SK-N-MC (cell line): ENCODE measurements around the gene TOX4.

Experiments used
- DNase-seq: peaks from one replicate; pipeline ENCODE4 v3.0.0-alpha.2; 2011; ENCODE audit warnings: low read depth, low spot score
- H3K27ac ChIP-seq: fragments of 200-600 bp; sonication (generic); 2 replicates; pipeline ENCODE4 v1.5.1; 2016; ENCODE audit warnings: mixed run types
- H3K36me3 ChIP-seq: fragments of 200-600 bp; sonication (generic); 2 replicates; pipeline ENCODE4 v1.6.1; 2017; ENCODE audit warnings: antibody characterized with exemption, low read length, mixed read lengths; ENCODE audit not compliant: insufficient read depth
- H3K4me3 ChIP-seq: fragments of 200-600 bp; sonication (generic); 2 replicates; pipeline ENCODE4 v1.5.1; 2016
- H3K9ac ChIP-seq: fragments of 200-600 bp; sonication (generic); 2 replicates; pipeline ENCODE4 v1.8.0; 2017; ENCODE audit warnings: mixed run types, mixed read lengths; ENCODE audit not compliant: insufficient read length
- H3K9me3 ChIP-seq: fragments of 200-600 bp; sonication (generic); 2 replicates; pipeline ENCODE4 v1.6.1; 2017; ENCODE audit warnings: low read depth, mild to moderate bottlenecking, antibody characterized with exemption, low read length, moderate library complexity, mixed read lengths
- EZH2 ChIP-seq: fragments of 200-600 bp; sonication (generic); IDR thresholded peaks from one replicate; pipeline ENCODE4 v1.6.1; 2017; ENCODE audit warnings: antibody characterized with exemption
- FOXP2 ChIP-seq: optimal IDR thresholded peaks from 2 replicates; pipeline ENCODE3; 2011; ENCODE audit warnings: mild to moderate bottlenecking, moderate library complexity; ENCODE audit not compliant: insufficient read depth; ENCODE audit errors: extremely low read length, control extremely low read depth
- POLR2AphosphoS5 ChIP-seq: IDR thresholded peaks from 2 replicates; pipeline ENCODE4 v1.6.1; 2012; ENCODE audit warnings: mild to moderate bottlenecking, low read depth, low read length, borderline replicate concordance

Gene TOX4

DNA sequence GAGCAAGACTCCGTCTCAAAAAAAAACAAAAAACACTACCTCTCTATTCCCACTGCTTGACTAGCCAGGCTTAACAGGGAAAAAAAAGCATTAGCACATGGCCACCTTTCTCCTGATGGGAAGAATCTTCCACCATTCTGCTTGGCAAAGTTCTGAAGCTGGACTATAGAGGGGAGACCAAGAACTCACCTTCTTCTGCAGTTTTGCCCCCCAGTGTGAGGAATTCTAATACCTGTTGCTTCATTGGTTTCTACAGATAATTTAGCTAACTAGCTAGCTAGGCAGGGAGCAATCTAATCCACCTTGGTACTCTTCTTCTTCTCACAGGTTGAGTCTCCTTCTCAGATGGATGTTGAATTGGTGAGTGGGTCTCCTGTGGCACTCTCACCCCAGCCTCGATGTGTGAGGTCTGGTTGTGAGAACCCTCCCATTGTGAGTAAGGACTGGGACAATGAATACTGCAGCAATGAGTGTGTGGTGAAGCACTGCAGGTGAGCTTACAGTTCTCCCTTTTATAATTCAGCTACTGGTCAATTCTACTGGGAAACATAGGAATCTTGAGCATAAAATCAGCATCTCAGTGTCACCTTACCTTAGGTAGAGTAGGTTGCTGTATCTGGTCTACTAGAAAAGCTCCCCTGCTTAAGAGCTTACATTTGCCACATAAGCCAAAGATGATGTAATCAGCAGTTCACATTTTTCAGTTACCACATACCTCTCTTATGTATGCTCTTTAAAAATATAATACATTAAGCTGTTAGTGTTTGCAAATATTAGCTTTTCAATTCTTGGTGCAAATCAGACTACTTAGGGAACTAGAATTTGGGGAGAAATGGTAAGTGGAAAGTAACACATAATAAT is 18.1 kb downstream of the TOX4 start:
- H3K36me3 ChIP-seq: peaks cover 81% of the 10 kb centered on the region
- H3K27ac ChIP-seq: peak overlapping the region; percentile 27; the same call in 1 of the 2 replicates

DNA sequence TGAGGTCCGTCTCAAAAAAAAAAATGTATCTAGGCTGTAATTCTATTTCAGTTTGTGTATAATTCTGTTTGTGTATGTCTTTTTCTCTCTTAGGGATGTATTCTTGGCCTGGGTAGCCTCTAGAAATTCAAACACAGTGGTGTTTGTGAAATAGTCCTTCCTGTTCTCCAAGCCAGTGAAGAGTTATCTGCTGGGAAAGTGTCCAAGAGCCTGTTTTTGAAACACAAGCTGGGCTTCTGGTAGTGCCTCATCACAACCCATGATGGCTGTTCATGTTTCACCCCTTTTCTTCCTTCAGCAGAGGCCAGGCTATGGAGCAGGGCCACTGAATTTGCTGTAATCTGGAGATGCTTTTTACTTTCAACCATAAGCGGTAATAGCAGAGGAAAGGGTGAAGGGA is 19.5 kb downstream of the TOX4 start:
- Histone ChIP-seq H3K27ac (no peak overlapping the region), H3K4me3 (no peak overlapping the region), H3K36me3 (peaks cover 83% of the 10 kb centered on the region), H3K9ac (no peak overlapping the region), H3K9me3 (no peaks in the 10 kb centered on the region)
- no peak for TF ChIP-seq EZH2
- TF ChIP-seq POLR2AphosphoS5: no peak
- no peak for DNase-seq

More for the DNA sequence above, 18.1 kb downstream of the TOX4 start:
- TF ChIP-seq POLR2AphosphoS5: no peak
- TF ChIP-seq EZH2: no peak
- no peak for TF ChIP-seq FOXP2
- no peak for DNase-seq
- Histone ChIP-seq H3K4me3 (no peak overlapping the region), H3K9ac (no peak overlapping the region), H3K9me3 (no peaks in the 10 kb centered on the region)

DNA sequence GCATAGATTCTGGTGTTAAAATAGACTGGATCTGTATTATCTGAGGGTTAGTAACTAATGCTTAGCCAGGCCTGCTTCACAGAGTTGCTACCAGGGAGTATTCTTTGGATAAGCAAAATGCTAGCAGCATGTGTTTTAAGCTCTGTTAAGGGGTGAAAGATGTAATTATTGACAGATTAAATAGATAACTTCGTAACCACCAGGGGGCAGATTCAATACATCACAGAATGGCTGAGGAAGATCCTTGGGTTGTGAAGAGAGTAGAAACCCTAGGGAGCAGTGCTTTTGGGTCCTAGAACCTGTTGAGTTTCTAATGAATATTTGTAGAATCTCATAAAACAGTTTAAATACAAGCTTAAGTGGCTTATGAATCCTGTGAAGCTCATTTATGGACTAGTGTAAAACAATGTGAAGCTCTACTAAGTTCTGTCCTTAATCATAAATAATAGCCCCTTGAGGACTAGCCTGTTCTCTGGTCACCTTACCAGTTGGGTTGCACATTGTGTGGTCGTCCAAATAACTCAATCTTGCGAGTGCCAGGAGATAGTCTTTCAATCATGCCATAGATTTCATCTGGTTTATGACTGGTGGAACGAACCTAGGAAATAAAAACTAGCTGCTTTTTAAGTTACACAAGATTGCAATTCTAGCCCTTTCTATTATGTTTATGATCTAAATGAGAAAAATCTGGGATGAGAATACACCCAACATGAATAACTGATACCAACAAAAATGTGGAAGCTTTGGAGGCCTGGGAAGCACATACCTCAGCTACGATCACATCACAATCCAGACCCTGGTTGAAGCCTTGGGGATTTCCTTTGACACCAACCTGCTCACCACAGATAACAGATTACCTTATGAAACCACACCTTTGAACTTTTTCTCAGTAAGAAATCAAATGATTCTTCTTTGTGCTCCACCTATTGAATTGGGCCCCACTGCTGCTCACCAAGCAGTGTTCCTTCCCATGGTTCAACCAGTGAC is 21.8 kb downstream of the TOX4 start:
- Histone ChIP-seq H3K9me3 (no peaks in the 10 kb centered on the region), H3K9ac (no peak overlapping the region), H3K27ac (peak overlapping the region; percentile 77), H3K36me3 (peaks cover 91% of the 10 kb centered on the region), H3K4me3 (no peak overlapping the region)
- peak; percentile 63 for DNase-seq
- TF ChIP-seq FOXP2: no peak
- TF ChIP-seq POLR2AphosphoS5: no peak
- TF ChIP-seq EZH2: no peak

DNA sequence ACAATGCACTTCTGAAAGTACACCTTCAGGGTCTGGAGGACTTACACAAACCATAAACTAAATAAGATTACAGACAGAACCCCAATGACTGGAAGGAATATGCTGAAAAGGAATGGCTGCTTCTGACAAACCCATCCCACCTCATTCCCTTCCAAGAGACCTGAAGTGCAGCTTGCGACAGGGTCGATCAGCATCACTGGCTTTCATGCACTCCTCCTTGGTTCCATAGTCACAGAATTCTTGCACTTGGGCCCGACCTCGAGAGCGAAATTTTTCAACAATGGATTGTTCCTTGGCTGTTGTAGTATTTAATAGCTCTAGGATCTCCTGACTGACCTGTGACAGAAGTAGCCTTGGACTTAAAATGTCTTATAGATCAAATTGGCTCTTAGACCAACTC is 24.6 kb downstream of the TOX4 start:
- Histone ChIP-seq H3K4me3 (no peak overlapping the region), H3K9me3 (no peaks in the 10 kb centered on the region), H3K36me3 (peaks cover 82% of the 10 kb centered on the region), H3K9ac (no peak overlapping the region), H3K27ac (0 out of 2 replicates have a peak overlapping the region, but pooled peaks have one; percentile 22)
- DNase-seq: no peak
- TF ChIP-seq POLR2AphosphoS5: no peak
- no peak for TF ChIP-seq EZH2
- TF ChIP-seq FOXP2: no peak

- Histone ChIP-seq H3K36me3 (peaks cover 76% of the 10 kb centered on the region), H3K27ac (peak overlapping the region; percentile 42; the same call in 1 of the 2 replicates), H3K4me3 (no peak overlapping the region), H3K9ac (no peak overlapping the region), H3K9me3 (no peaks in the 10 kb centered on the region)
- no peak for TF ChIP-seq FOXP2
- TF ChIP-seq POLR2AphosphoS5: no peak
- no peak for TF ChIP-seq EZH2
- DNase-seq: no peak
These were observed 26.4 kb downstream of the TOX4 start for GRCh38 chr14:21503376-21503775.

GRCh38 chr14:21505012-21505553 is 28.1 kb downstream of the TOX4 start:
- no peak overlapping the region for H3K9ac ChIP-seq
- H3K27ac ChIP-seq: peak overlapping the region; percentile 52; the same call in 1 of the 2 replicates
- H3K36me3 ChIP-seq: peaks cover 71% of the 10 kb centered on the region
- DNase-seq: no peak
- H3K9me3 ChIP-seq: no peaks in the 10 kb centered on the region
- no peak overlapping the region for H3K4me3 ChIP-seq
- TF ChIP-seq EZH2 (no peak), FOXP2 (no peak), POLR2AphosphoS5 (no peak)

- no peaks in the 10 kb centered on the region for H3K9me3 ChIP-seq
- no peak overlapping the region for H3K9ac ChIP-seq
- no peak overlapping the region for H3K4me3 ChIP-seq
- no peak for DNase-seq
- H3K27ac ChIP-seq: no peak overlapping the region
- peaks cover 56% of the 10 kb centered on the region for H3K36me3 ChIP-seq
- TF ChIP-seq FOXP2: no peak
- no peak for TF ChIP-seq EZH2
- no peak for TF ChIP-seq POLR2AphosphoS5
These were observed 29.6 kb downstream of the TOX4 start for GRCh38 chr14:21506557-21506956.

- Histone ChIP-seq H3K27ac (no peak overlapping the region), H3K4me3 (peak overlapping the region; percentile 95), H3K36me3 (peaks cover 30% of the 10 kb centered on the region), H3K9ac (peak overlapping the region; percentile 97), H3K9me3 (no peaks in the 10 kb centered on the region)
- no peak for DNase-seq
- no peak for TF ChIP-seq EZH2
These were observed 32.6 kb downstream of the TOX4 start for GRCh38 chr14:21509432-21510143.
